Fibroblast of the aortic adventitia (primary cell): ENCODE data around the gene CA10. TPM values are rescaled to one million over a fixed set of nuclear protein-coding genes. Genes with fewer than 3 reads are reported as not detected.

Source experiments
- DNase-seq: peaks from one replicate; pipeline ENCODE4 v3.0.0-alpha.2; 2010; ENCODE audit warnings: low read depth
- H3K4me3 ChIP-seq: 2 replicates; pipeline ENCODE4 v1.5.1; 2011; ENCODE audit warnings: low read depth, mild to moderate bottlenecking, control low read depth, low read length, moderate library complexity
- CTCF ChIP-seq: IDR thresholded peaks from 2 replicates; pipeline ENCODE4 v1.5.1; 2011; ENCODE audit warnings: mild to moderate bottlenecking, low read length, control low read depth, inconsistent platforms; ENCODE audit not compliant: insufficient read depth
- total RNA-seq: library from RNA; depleted of rRNA; stranded (reverse); fragments of >200 nt; gene quantifications from 2 replicates; pipeline ENCODE4 v1.2.3, GENCODE V29; 2012; ENCODE audit warnings: low replicate concordance

Gene CA10
- total RNA-seq, 1 donor = not detected

- no peak for TF ChIP-seq CTCF
- DNase-seq = no peak
Observed at GRCh38 chr17:51612692-51613091, 545.8 kb downstream of the CA10 start.

GRCh38 chr17:51611585-51611984 is 546.9 kb downstream of the CA10 start:
- no peak for TF ChIP-seq CTCF
- H3K4me3 ChIP-seq = no peak overlapping the region
- DNase-seq = no peak

More at GRCh38 chr17:51612692-51613091, 545.8 kb downstream of the CA10 start:
- no peak overlapping the region for H3K4me3 ChIP-seq

- no peak for TF ChIP-seq CTCF
- DNase-seq = no peak
- H3K4me3 ChIP-seq = no peak overlapping the region
Observed at GRCh38 chr17:51610834-51611233, 547.7 kb downstream of the CA10 start.

- no peak for DNase-seq
- no peak for TF ChIP-seq CTCF
- no peak overlapping the region for H3K4me3 ChIP-seq
Observed at GRCh38 chr17:51610155-51610554, 548.4 kb downstream of the CA10 start.

- DNase-seq = no peak
- TF ChIP-seq CTCF = no peak
- no peak overlapping the region for H3K4me3 ChIP-seq
Observed at GRCh38 chr17:51608251-51608933, 550.1 kb downstream of the CA10 start.

- no peak for DNase-seq
- TF ChIP-seq CTCF = no peak
- no peak overlapping the region for H3K4me3 ChIP-seq
Observed at GRCh38 chr17:51607512-51607911, 551.0 kb downstream of the CA10 start.
